Ureter (tissue), 1 donor: ENCODE measurements around the gene FCRL4. TPM values are rescaled to one million over a fixed set of nuclear protein-coding genes. Genes with fewer than 3 reads are reported as not detected.

Experiments used
- DNase-seq: peaks from one replicate; pipeline ENCODE4 v3.0.0-alpha.2; 2020; ENCODE audit warnings: low spot score
- total RNA-seq: library from RNA; stranded (reverse); gene quantifications from one replicate; pipeline ENCODE4 v1.2.4, GENCODE V29; 2023
- donor health status: DM: yes; HTN: yes; CAD: no.

FCRL4 gene
- total RNA-seq, result not detected

DNA sequence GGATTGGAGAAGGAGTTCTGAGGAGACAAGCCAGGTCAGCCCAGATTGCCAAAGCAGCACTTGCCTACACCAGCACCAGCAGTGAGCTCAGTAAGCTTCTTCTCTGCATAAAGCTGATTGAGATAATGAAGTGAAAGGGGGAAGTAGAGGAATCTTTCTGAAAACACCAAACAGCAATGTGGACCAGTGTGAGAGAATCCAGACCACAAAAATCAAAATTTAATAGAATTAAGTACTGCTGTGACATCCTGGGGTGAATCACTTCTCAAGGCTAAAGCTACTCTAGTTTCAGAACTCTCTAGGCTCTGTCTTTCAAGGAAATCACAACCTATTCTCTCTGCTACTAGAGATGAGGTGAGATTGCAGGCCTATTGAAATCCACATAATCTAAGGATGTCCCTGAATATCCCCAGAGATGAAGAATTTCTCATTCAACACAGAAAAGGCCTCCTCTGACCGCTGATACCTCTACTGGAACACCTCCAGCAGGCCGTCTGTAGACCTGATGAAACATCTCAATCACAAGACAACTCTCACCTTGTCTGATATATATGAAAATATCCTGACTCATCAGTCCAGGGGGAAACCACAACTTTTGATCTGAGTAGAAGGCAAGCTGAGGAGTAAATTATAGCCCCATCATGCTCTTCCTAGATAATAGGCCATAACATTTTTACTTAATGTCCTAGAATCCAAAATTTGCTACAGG is at the start of gene FCRL4:
FCRL4 (minus strand) TSS at position 127 of the 709 bp plus-strand sequence. CDS start 141 bp downstream, outside the sequence.
- DNase-seq, result no peak

GRCh38 chr1:157646144-157646543 is 48.3 kb upstream of the FCRL4 start:
- DNase-seq, result no peak

- DNase-seq, result no peak
These were observed 43.3 kb upstream of the FCRL4 start for GRCh38 chr1:157641177-157641576.

DNA sequence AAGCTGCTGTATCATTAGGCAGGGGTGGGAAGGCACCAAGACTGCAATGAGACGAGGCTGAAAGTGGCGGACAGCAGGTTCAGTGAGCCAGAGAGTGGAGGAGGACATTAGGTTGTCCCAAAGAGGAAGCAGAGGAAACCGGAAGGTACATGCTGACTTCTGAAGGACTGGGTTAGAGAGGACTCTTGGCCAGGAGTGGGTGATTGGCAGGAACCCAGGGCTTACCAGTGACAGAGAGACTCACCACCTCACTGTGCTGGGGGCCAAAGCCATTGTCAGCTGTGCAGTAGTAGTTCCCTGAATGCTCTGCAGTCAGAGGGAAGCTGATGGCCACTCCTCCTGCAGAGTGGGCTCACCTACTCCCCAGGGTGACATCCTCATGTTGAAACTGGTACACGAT is 41.9 kb upstream of the FCRL4 start:
- no peak for DNase-seq

GRCh38 chr1:157628773-157629172 is 30.9 kb upstream of the FCRL4 start:
- no peak for DNase-seq

GRCh38 chr1:157626099-157626498 is 28.2 kb upstream of the FCRL4 start:
- no peak for DNase-seq

GRCh38 chr1:157624471-157624870 is 26.6 kb upstream of the FCRL4 start:
- DNase-seq, result no peak

DNA sequence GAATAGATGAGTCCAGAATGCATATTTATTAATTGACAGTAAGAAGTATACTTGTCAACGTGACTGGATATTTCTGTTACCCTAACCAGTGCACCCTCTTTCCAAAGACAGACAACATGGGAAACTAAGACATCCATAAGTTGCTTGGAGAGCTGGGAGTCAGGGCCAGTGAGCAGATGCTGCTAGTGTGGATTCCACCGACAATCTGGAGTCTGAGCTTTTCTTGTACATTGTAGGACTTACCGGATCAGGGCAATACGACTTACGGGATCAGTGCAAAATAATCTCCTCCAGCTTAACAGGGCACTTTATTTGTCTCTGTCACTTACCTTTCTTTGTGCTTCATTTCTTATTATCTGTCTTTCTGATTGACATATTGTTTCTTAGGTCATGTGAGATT is 24.6 kb upstream of the FCRL4 start:
- DNase-seq, result no peak

DNA sequence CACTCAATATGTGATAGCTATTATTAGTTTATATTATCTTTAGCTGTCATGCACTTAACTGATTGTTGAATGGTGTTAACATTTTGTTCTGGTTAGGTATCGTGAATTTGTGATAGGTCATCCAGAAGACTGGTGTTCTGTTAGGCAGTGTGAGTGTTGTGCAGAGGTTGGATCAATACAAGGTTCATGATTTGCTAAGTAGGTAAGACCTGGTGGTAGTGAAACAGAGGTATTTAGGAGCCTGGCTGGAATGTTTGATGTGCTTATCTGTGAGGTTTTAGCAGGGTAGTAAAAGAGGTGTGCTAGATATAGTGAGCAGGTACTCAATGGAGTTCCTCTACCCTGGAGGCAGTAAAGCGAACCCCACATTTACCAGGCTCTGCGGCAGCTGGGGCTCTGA is 20.3 kb upstream of the FCRL4 start:
- no peak for DNase-seq

GRCh38 chr1:157600236-157600635 is 2.4 kb upstream of the FCRL4 start:
- DNase-seq, result no peak

DNA sequence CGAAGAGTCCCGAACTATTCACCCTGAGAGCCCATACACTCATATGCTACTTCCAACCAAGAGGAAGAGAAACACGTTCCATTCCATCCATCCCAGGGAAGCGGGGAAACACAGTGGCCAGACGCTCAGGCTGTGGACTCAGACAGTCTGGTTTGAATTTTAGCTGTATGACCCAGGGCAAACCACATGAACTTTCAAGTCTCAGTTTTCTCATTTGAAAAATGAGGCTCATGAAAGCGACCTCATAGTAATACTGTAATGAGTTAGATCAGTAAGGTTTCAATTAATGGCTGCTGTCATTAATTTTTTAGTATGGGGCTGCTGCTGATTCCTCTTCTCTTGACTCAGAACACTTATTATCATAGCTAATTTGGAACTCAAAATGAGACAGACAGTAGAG is 1.5 kb downstream of the FCRL4 start:
- DNase-seq, result no peak

DNA sequence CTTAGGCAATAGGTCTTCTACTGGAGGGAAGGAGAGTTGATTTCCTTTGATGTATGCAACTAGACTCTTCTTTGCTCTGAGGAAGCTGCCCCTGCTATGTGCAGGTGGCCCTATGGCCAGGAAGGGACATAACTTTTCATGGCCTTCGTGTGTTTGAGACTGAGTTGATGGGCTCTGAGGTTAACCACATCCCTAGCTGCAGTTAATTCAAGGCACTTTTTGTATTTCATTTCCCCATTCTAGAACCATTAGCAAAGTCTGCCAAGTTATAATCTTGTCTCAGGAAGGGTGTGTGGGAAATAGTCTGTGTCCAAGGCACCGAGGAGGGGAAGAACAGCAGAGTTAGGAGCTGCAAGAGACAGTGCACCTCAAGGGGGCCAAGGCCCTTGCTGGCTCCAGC is 2.5 kb downstream of the FCRL4 start:
- no peak for DNase-seq

- DNase-seq, result no peak
These were observed 11.9 kb downstream of the FCRL4 start for GRCh38 chr1:157585984-157586383.

DNA sequence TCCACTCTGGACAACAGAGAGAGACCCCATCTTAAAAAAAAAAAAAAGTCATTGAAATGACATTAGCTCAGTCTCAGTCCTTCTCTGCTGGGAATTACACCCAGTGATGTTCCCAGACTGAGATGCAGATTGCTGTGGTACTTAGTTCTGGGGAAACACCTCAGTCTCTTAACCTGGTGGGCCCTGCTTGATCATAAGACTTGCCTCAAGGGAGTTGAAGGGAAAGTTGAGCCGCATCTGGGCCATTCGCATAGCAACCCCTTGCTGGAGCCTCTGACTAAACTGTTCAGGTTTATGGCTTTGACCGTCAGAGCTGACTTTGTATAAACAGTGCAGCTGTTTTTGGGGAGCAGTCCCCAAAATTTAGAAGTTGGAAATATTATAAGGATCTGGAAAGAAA is 13.4 kb downstream of the FCRL4 start:
- DNase-seq, result no peak

GRCh38 chr1:157580828-157581210 is 17.1 kb downstream of the FCRL4 start:
- no peak for DNase-seq

- DNase-seq, result no peak
These were observed 17.6 kb downstream of the FCRL4 start for GRCh38 chr1:157580179-157580827.

GRCh38 chr1:157577420-157577819 is 20.5 kb downstream of the FCRL4 start:
- no peak for DNase-seq

- DNase-seq, result no peak
These were observed 22.1 kb downstream of the FCRL4 start for GRCh38 chr1:157575744-157576143.

DNA sequence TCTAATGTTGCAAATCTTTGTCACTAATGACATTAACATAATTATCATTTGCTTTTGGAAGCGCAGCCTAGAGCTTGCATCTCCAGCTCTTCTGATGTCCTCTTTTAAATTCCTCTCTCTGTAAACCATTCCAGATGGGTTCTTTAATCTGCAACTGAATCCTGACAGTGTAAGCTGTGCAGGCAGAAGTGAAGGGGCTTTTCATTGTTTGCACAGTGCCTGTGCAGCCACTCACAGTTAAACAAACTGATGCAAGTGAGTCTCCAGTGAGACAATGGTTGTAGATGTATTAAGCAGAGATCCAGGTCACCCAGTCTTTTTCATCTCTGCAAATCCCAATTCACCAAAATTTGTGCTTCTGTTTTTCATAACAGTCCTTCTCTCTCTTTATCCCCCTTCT is 23.0 kb downstream of the FCRL4 start:
- no peak for DNase-seq

GRCh38 chr1:157566484-157567300 is 31.2 kb downstream of the FCRL4 start:
- DNase-seq, result no peak

- no peak for DNase-seq
These were observed 35.4 kb downstream of the FCRL4 start for GRCh38 chr1:157562515-157562914.

DNA sequence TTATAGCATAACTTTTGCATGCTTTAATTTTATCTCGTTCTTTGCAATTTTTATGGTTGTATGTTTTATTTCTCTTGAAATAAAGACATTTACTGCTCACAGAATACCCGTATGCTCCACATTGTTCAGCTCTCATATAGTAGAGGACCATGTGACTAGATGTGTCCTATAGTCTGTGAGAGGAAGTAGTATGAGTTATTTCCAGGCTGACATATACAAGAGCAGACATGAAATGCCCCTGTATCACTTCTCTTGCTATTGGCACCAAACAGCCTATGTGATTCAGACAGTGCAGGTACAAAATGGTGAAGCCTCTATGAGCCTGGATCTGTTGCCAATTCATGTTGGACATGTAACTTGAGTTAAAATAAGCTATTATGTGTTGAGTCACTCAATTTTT is 39.8 kb downstream of the FCRL4 start:
- no peak for DNase-seq
